ENCODE measurements around the gene MACROD2.
"Not testable (repeated sequence)": the region's sequence is repeated elsewhere in the genome, so short reads cannot be mapped to it uniquely, and the experiment has no call there.

Gene MACROD2

DNA sequence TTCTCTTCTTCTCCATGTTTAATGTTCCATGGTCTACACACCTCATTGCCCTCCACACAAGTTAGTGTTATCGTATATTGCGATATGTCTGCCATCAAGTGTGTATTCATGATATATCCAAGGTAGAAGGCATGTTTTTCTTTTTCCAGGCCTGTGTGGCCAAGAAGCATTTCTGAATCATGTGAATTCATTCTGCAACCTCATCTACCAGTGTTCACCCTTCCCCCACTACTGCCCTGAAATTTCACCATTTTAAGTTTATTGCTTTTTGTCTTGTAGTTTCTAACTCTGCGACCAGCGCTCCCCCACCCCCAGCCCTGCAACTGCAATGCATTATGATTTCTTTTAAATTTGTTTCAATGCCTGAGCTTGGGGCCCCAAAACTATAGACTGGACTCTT is 960.1 kb downstream of the MACROD2 start:
- no peak for DNase-seq (ENCODE audit: low spot score)

DNA sequence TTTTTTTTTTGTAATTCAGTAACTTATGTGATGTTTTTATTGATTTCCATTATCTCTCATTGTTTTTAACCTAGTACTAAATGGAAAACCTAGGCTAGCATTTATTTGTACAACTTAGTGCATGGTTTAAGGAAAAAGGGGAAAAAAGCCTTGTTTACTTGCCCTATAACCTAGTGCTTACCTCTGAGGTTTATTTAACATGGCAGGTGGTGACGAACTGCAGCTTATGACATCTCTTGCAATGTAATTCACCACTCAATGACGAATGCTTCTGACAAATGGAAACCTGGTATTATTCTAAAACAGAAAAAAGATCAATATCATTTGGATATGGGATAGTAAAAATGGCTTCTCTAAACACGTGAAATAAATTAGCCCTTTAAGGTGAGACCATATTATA is 960.7 kb downstream of the MACROD2 start:
- DNase-seq (ENCODE audit: low spot score) = no peak

DNA sequence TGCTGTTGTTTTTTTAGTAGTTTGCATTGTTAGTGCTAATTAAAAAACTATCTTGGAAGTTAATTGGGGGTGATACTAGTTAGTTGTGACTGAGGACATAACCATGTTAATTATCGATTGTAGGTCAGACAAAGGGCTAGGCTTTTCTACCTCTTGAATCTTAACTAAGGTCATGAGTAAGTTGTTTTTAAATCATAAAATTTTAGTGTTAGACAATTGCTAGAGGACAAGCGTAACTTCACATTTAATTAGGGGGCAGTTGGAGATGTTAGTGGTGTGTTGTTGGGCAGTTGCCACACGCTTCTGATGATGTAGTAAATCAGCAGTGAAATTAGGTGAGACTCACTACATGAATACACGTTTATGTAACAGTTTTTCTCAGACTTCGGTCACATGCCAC is 961.2 kb downstream of the MACROD2 start:
- DNase-seq (ENCODE audit: low spot score) = no peak

DNA sequence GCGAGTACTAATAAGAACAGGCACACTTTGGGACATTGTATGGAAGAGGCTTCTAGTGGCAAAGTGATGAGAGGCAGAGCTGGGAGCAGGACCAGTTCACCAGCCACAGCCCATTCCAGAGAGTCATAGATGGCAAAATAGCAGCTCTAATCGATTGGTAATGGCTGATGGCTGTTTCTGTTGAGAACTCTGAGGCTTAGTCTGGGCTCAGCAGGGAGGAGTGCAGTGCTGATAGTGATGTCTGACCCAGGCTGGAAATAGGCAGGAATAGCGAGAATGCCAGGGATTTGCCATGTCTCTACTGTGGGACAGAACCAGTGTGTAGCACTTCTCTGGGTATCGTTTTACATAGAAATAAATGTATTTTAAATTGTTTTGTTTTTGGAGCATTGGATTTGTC is 962.1 kb downstream of the MACROD2 start:
- DNase-seq (ENCODE audit: low spot score) = no peak

GRCh38 chr20:14958626-14959025 is 963.3 kb downstream of the MACROD2 start:
- no peak for DNase-seq (ENCODE audit: low spot score)

- DNase-seq (ENCODE audit: low spot score) = no peak
Measured at GRCh38 chr20:14959506-14960475, 964.5 kb downstream of the MACROD2 start.

GRCh38 chr20:14960831-14961230 is 965.5 kb downstream of the MACROD2 start:
- no peak for DNase-seq (ENCODE audit: low spot score)

- no peak for DNase-seq (ENCODE audit: low spot score)
Measured at GRCh38 chr20:14963262-14963663, 967.9 kb downstream of the MACROD2 start.

GRCh38 chr20:14966203-14966602 is 970.9 kb downstream of the MACROD2 start:
- no peak for DNase-seq (ENCODE audit: low spot score)

DNA sequence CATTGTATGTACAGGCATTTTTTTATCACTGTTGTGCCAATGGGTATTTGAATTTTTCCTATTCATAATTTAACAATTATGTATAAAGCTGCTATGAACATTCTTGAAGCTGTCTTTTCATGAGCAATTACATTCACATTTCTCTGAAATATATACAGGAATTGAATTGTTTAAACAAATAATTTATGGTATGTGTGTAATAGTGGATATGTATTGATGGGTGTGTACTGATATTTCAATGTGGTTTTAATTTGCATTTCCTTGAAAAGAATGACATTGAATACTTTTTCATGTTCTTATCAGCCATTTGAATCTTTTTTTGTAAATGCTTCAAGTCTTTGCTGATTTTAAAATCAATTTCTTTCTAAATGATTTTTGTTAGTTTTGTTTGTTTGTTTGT is 971.5 kb downstream of the MACROD2 start:
- no peak for DNase-seq (ENCODE audit: low spot score)

DNA sequence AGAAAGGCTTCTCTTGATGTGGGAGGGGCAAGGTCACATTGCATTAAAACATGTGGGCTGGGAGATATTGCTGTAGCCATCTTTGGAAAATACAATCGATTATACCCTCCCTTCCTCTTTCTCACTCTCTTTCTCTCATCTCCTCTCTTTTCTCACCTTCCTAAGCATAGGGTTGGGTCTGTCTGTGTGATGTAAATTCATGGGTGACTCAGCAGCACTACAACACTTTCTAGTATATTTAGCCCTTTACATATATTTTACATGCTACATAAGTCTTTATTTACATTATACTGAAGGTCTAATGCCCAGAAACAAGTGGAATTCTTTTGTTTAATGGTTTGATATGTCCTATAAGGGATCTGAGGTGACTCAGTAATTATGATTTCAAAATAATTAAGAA is 976.9 kb downstream of the MACROD2 start:
- DNase-seq (ENCODE audit: low spot score) = no peak

DNA sequence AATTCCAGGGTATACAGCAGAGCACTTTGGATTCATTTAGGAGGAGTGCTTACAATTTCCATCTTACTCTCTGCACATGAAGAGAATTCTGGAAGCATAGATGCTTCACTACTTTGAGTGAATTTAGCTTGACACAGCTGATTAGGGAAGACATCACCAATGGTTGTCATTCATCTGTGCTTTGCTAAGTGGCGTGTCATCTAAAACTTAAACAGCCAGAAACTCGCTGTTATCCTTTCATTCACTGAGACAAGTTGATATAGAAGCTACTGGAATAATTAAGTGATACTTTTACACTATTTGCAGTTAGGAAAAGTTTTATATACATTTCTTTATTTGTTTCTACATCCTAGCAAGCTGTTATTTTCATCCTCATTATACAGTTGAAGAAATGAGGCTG is 977.4 kb downstream of the MACROD2 start:
- DNase-seq (ENCODE audit: low spot score) = no peak

GRCh38 chr20:14979453-14979986 is 984.2 kb downstream of the MACROD2 start:
- no peak for DNase-seq (ENCODE audit: low spot score)

GRCh38 chr20:14981486-14981885 is 986.2 kb downstream of the MACROD2 start:
- DNase-seq (ENCODE audit: low spot score) = not testable (repeated sequence)

GRCh38 chr20:14982324-14982723 is 987.0 kb downstream of the MACROD2 start:
- not testable (repeated sequence) for DNase-seq (ENCODE audit: low spot score)

GRCh38 chr20:14984305-14984704 is 989.0 kb downstream of the MACROD2 start:
- no peak for DNase-seq (ENCODE audit: low spot score)

GRCh38 chr20:14984768-14985622 is 989.7 kb downstream of the MACROD2 start:
- DNase-seq (ENCODE audit: low spot score) = no peak

GRCh38 chr20:14986026-14986655 is 990.8 kb downstream of the MACROD2 start:
- no peak for DNase-seq (ENCODE audit: low spot score)

GRCh38 chr20:14986656-14987055 is 991.3 kb downstream of the MACROD2 start:
- no peak for DNase-seq (ENCODE audit: low spot score)

DNA sequence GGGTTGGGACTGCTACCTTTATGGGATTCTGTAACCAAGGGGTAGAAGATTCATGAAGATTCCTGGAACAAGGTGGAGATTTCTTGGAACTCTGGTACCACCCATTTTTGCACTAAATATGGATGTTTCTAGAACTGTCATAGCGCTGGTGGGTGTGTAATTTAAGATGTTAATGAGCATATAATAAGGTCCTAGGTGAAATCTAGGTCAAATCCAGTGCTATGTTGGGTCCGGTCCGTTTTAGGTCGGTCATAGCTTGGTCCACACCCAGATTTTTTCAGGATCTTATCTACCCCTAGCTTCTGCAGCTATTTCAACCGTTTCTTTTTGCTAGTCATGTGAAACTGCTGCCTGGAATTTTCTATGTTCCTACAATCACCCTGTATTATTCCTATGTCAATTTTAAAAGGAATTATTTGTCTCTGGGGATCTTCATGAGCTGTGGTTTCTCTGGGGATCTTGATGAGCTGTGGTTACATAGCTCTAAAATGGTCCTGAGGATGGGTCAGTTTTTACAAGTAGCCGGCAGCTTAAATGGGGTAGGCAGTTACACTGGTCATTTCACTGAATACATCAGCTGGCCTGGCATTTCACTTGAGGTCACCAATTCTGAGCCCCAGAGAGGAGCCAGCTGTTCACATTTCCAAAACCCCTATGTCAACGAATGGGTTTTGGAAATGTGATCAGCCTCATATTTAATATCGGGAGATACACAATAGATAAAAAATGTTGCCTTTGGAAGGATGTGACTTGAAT is 994.4 kb downstream of the MACROD2 start:
- DNase-seq (ENCODE audit: low spot score) = no peak

GRCh38 chr20:14991023-14991422 is 995.7 kb downstream of the MACROD2 start:
- no peak for DNase-seq (ENCODE audit: low spot score)
